GM18909 (cell line): ENCODE results near the gene MYO10.
A peak's percentile ranks its signal among the peaks of the same experiment; 100 is the strongest.
"Not testable (repeated sequence)": the region's sequence is repeated elsewhere in the genome, so short reads cannot be mapped to it uniquely, and the experiment has no call there.

Experiments used
- ATAC-seq: cut with Tn5 transposase; IDR thresholded peaks from one replicate; pipeline ENCODE4 v1.9.1; 2021; ENCODE audit warnings: mild to moderate bottlenecking; ENCODE audit not compliant: unreplicated experiment, poor library complexity

The MYO10 gene

GRCh38 chr5:16660982-16661381 is 275.1 kb downstream of the MYO10 start:
- no peak for ATAC-seq

GRCh38 chr5:16659536-16659935 is 276.6 kb downstream of the MYO10 start:
- no peak for ATAC-seq

- ATAC-seq, result no peak
Measured at GRCh38 chr5:16656561-16657191, 279.4 kb downstream of the MYO10 start.

GRCh38 chr5:16654647-16655334 is 281.3 kb downstream of the MYO10 start:
- no peak for ATAC-seq

GRCh38 chr5:16648739-16649138 is 287.3 kb downstream of the MYO10 start:
- not testable (repeated sequence) for ATAC-seq

GRCh38 chr5:16644301-16644889 is 291.7 kb downstream of the MYO10 start:
- ATAC-seq, result no peak

GRCh38 chr5:16642867-16643266 is 293.2 kb downstream of the MYO10 start:
- no peak for ATAC-seq

- no peak for ATAC-seq
Measured at GRCh38 chr5:16639206-16639605, 296.9 kb downstream of the MYO10 start.

GRCh38 chr5:16628376-16628775 is 307.7 kb downstream of the MYO10 start:
- ATAC-seq, result no peak

GRCh38 chr5:16626696-16627264 is 309.3 kb downstream of the MYO10 start:
- ATAC-seq, result peak; percentile 77

GRCh38 chr5:16625096-16625495 is 311.0 kb downstream of the MYO10 start:
- ATAC-seq, result no peak

GRCh38 chr5:16619136-16619535 is 317.0 kb downstream of the MYO10 start:
- ATAC-seq, result peak; percentile 28

- ATAC-seq, result no peak
Measured at GRCh38 chr5:16618138-16618897, 317.8 kb downstream of the MYO10 start.

- ATAC-seq, result no peak
Measured at GRCh38 chr5:16617274-16617968, 318.7 kb downstream of the MYO10 start.

GRCh38 chr5:16616536-16617273 is 319.4 kb downstream of the MYO10 start, which contains the start of gene RETREG1:
Gene RETREG1, minus strand, starts transcription at chr5:16616997. Its CDS starts 26 bp downstream, at chr5:16616971.
- ATAC-seq, result peak; percentile 67

GRCh38 chr5:16615741-16616535 is 320.1 kb downstream of the MYO10 start:
- no peak for ATAC-seq

- no peak for ATAC-seq
Measured at GRCh38 chr5:16612007-16612406, 324.1 kb downstream of the MYO10 start.
